ENCODE results near the gene CDH23. TPM values are rescaled to one million over a fixed set of nuclear protein-coding genes. Genes with fewer than 3 reads are reported as not detected.

Gene CDH23
- total RNA-seq, 1 donor: 0.36 TPM

- peak overlapping the region; percentile 86 for H3K4me2 ChIP-seq (ENCODE audit: insufficient read depth, low read length)
- no peaks in the 10 kb centered on the region for H4K20me1 ChIP-seq (ENCODE audit: insufficient read depth, low read length)
- H3K36me3 ChIP-seq (ENCODE audit: insufficient read depth, low read length): no peaks in the 10 kb centered on the region
- no peaks in the 10 kb centered on the region for H3K9me3 ChIP-seq (ENCODE audit: low read depth, low read length)
- H3K4me3 ChIP-seq (ENCODE audit: insufficient read depth, low read length): peak overlapping the region; percentile 89
- DNase-seq (ENCODE audit: insufficient read length, low spot score, missing footprints): peak; percentile 97
- peak overlapping the region; percentile 92 for H3K27ac ChIP-seq (ENCODE audit: low read depth, low read length)
- TF ChIP-seq, protein P1, sequence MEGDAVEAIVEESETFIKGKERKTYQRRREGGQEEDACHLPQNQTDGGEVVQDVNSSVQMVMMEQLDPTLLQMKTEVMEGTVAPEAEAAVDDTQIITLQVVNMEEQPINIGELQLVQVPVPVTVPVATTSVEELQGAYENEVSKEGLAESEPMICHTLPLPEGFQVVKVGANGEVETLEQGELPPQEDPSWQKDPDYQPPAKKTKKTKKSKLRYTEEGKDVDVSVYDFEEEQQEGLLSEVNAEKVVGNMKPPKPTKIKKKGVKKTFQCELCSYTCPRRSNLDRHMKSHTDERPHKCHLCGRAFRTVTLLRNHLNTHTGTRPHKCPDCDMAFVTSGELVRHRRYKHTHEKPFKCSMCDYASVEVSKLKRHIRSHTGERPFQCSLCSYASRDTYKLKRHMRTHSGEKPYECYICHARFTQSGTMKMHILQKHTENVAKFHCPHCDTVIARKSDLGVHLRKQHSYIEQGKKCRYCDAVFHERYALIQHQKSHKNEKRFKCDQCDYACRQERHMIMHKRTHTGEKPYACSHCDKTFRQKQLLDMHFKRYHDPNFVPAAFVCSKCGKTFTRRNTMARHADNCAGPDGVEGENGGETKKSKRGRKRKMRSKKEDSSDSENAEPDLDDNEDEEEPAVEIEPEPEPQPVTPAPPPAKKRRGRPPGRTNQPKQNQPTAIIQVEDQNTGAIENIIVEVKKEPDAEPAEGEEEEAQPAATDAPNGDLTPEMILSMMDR (IDR thresholded peaks at IDR 0.05; ENCODE audit: extremely low read depth, low read depth, low read length): no peak
- no peaks in the 10 kb centered on the region for H3K27me3 ChIP-seq (ENCODE audit: insufficient read depth, low read length)
- peaks cover 67% of the 10 kb centered on the region for H3K4me1 ChIP-seq (ENCODE audit: insufficient read depth, low read length)
- H3K79me2 ChIP-seq (ENCODE audit: insufficient read depth, low read length): peaks cover 19% of the 10 kb centered on the region
- no peak overlapping the region for H2AFZ ChIP-seq (ENCODE audit: low read length)
Observed at GRCh38 chr10:71771821-71772617, 375.3 kb downstream of the CDH23 start.

DNA sequence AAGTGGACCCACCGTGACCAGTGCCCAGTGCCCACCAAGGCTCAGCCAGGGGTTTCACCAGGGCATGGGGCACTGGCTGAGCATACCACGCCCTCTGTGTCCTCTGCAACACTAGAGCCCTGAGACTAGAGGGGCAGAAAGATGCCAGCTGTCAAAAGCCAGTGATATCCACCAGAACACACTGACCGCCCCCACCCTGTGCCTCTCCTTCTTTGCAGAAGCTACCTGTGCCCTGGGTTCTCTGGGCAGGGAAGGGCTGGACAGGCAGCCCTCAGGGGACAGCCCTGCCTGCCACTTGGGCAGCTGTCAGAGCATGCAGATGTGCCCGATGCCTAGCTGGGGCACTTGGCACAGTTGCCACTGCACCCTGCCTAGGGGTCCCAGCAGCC is 376.1 kb downstream of the CDH23 start:
- H3K4me1 ChIP-seq (ENCODE audit: insufficient read depth, low read length): peaks cover 59% of the 10 kb centered on the region
- H4K20me1 ChIP-seq (ENCODE audit: insufficient read depth, low read length): no peaks in the 10 kb centered on the region
- H2AFZ ChIP-seq (ENCODE audit: low read length): peak overlapping the region; percentile 63
- TF ChIP-seq, protein P1 (IDR thresholded peaks at IDR 0.05; ENCODE audit: extremely low read depth, low read depth, low read length): no peak
- peak overlapping the region; percentile 86 for H3K4me2 ChIP-seq (ENCODE audit: insufficient read depth, low read length)
- no peaks in the 10 kb centered on the region for H3K36me3 ChIP-seq (ENCODE audit: insufficient read depth, low read length)
- peaks cover 19% of the 10 kb centered on the region for H3K79me2 ChIP-seq (ENCODE audit: insufficient read depth, low read length)
- H3K27me3 ChIP-seq (ENCODE audit: insufficient read depth, low read length): no peaks in the 10 kb centered on the region
- H3K27ac ChIP-seq (ENCODE audit: low read depth, low read length): peak overlapping the region; percentile 92
- peak; percentile 78 for DNase-seq (ENCODE audit: insufficient read length, low spot score, missing footprints)
- peak overlapping the region; percentile 89 for H3K4me3 ChIP-seq (ENCODE audit: insufficient read depth, low read length)
- no peaks in the 10 kb centered on the region for H3K9me3 ChIP-seq (ENCODE audit: low read depth, low read length)

- no peaks in the 10 kb centered on the region for H3K27me3 ChIP-seq (ENCODE audit: insufficient read depth, low read length)
- H3K9me3 ChIP-seq (ENCODE audit: low read depth, low read length): no peaks in the 10 kb centered on the region
- H3K4me1 ChIP-seq (ENCODE audit: insufficient read depth, low read length): peaks cover 55% of the 10 kb centered on the region
- peak within 1 kb of the TSS; percentile 92 for H3K27ac ChIP-seq (ENCODE audit: low read depth, low read length)
- H2AFZ ChIP-seq (ENCODE audit: low read length): peak within 1 kb of the TSS; percentile 85
- TF ChIP-seq, protein P1 (IDR thresholded peaks at IDR 0.05; ENCODE audit: extremely low read depth, low read depth, low read length): peak; percentile 73
- DNase-seq (ENCODE audit: insufficient read length, low spot score, missing footprints): peak; percentile 98
- peak within 1 kb of the TSS; percentile 89 for H3K4me3 ChIP-seq (ENCODE audit: insufficient read depth, low read length)
- peak within 1 kb of the TSS; percentile 86 for H3K4me2 ChIP-seq (ENCODE audit: insufficient read depth, low read length)
- peaks cover 19% of the 10 kb centered on the region for H3K79me2 ChIP-seq (ENCODE audit: insufficient read depth, low read length)
- H4K20me1 ChIP-seq (ENCODE audit: insufficient read depth, low read length): no peaks in the 10 kb centered on the region
- H3K36me3 ChIP-seq (ENCODE audit: insufficient read depth, low read length): no peaks in the 10 kb centered on the region
Observed at GRCh38 chr10:71773221-71773971, 376.7 kb downstream of the CDH23 start, which contains the start of gene VSIR. TSS of gene VSIR (minus strand) at chr10:71773520. CDS start at chr10:71773439, 81 bp downstream.
